Erythroblast (primary cell): ENCODE results near the gene SLC34A3.

Experiments
- GATA1 ChIP-seq: IDR thresholded peaks from 2 replicates; pipeline ENCODE4 v1.6.1; 2011; ENCODE audit warnings: low read depth, mild to moderate bottlenecking, control low read depth, low read length, moderate library complexity
- POLR2A ChIP-seq: IDR thresholded peaks from 2 replicates; pipeline ENCODE4 v1.6.1; 2011; ENCODE audit warnings: mild to moderate bottlenecking, low read length

- TF ChIP-seq POLR2A (no peak), GATA1 (no peak)
These were observed 40.4 kb downstream of the SLC34A3 start for GRCh38 chr9:137270929-137271695.
